Thymus (tissue), 14 donors: ENCODE data around the gene TRMT10B. TPM values are rescaled to one million over a fixed set of nuclear protein-coding genes. Genes with fewer than 3 reads are reported as not detected.
A peak's percentile ranks its signal among the peaks of the same experiment; 100 is the strongest.

Experiments
- DNase-seq, 9 donors: peaks; one replicate each; pipeline ENCODE4 v3.0.0-alpha.2; 2013; ENCODE audit warnings: low spot score in 9 of 9, low read depth in 6 of 9, missing footprints in 1 of 9
- H3K27ac ChIP-seq, 2 donors: one replicate each; pipeline ENCODE4 v1.5.1; 2013; ENCODE audit warnings: control low read depth in 1 of 2, low read depth in 1 of 2, low read length in 1 of 2, mild to moderate bottlenecking in 1 of 2, moderate library complexity in 1 of 2
- H3K27me3 ChIP-seq, 2 donors: one replicate each; pipeline ENCODE4 v1.5.1; 2013; ENCODE audit warnings: low read length in 1 of 2; ENCODE audit not compliant: control insufficient read depth in 2 of 2, insufficient read depth in 1 of 2
- H3K36me3 ChIP-seq, 2 donors: one replicate each; pipeline ENCODE4 v1.5.1; 2013; ENCODE audit warnings: low read length in 1 of 2, mild to moderate bottlenecking in 1 of 2, moderate library complexity in 1 of 2; ENCODE audit not compliant: control insufficient read depth in 2 of 2, insufficient read depth in 2 of 2
- H3K4me1 ChIP-seq, 2 donors: one replicate each; pipeline ENCODE4 v1.5.1; 2013; ENCODE audit warnings: low read length in 2 of 2; ENCODE audit not compliant: control insufficient read depth in 2 of 2, insufficient read depth in 2 of 2
- H3K4me3 ChIP-seq, 2 donors: one replicate each; pipeline ENCODE4 v1.5.1; 2013; ENCODE audit warnings: low read length in 2 of 2, control low read depth in 1 of 2, mild to moderate bottlenecking in 1 of 2
- H3K9me3 ChIP-seq, 2 donors: one replicate each; pipeline ENCODE4 v1.5.1; 2013; ENCODE audit warnings: low read length in 1 of 2, mild to moderate bottlenecking in 1 of 2; ENCODE audit not compliant: control insufficient read depth in 2 of 2, insufficient read depth in 1 of 2
- WGBS: extraction: QIAGEN DNeasy Blood & Tissue Kit; methylation state at CpG from one replicate; pipeline ENCODE4 v1.1.7; 2013; 5-methylcytosine and 5-hydroxymethylcytosine counted together
- long read RNA-seq, 10 donors: transcript quantifications; one replicate each; lab custom pipeline, GENCODE V29; 2026
- polyA plus RNA-seq: library from polyadenylated mRNA; stranded (reverse); fragments of 200-250 nt; gene quantifications from one replicate; pipeline ENCODE4 v1.2.3, GENCODE V29; 2013
- total RNA-seq: library from RNA; stranded (reverse); fragments of 120-200 nt; gene quantifications from one replicate; pipeline ENCODE4 v1.2.4, GENCODE V29; 2013
- donor health status: healthy.

The TRMT10B gene
- total RNA-seq (3.6 TPM), polyA plus RNA-seq (9.7 TPM)
- long read RNA-seq, donor 1, result 0 reads
- long read RNA-seq, donor 2, result 0 reads
- long read RNA-seq, donor 3, partial matches to known transcripts, result 18 of 83 reads
- long read RNA-seq, donor 3, other reads (novel, unspliced or antisense), result 64 of 83 reads
- long read RNA-seq, donor 4, result 0 reads
- long read RNA-seq, donor 5, result 0 reads
- long read RNA-seq, donor 6, partial matches to known transcripts, result 36 of 42 reads
- long read RNA-seq, donor 6, other reads (novel, unspliced or antisense), result 6 of 42 reads
- long read RNA-seq, donor 7, partial matches to known transcripts, result 0 of 65 reads
- long read RNA-seq, donor 7, other reads (novel, unspliced or antisense), result 65 of 65 reads
- long read RNA-seq, donor 8, result 0 reads
- long read RNA-seq, donor 9, partial matches to known transcripts, result 0 of 38 reads
- long read RNA-seq, donor 9, other reads (novel, unspliced or antisense), result 37 of 38 reads
- long read RNA-seq, donor 10, partial matches to known transcripts, result 13 of 56 reads
- long read RNA-seq, donor 10, other reads (novel, unspliced or antisense), result 43 of 56 reads

- H3K27ac ChIP-seq, result peak within 1 kb of the TSS; percentile 48 to 86
- peaks cover 0 to 9% of the 10 kb centered on the region in 2 donors for H3K4me1 ChIP-seq
- H3K9me3 ChIP-seq, result peaks cover 0 to 6% of the 10 kb centered on the region in 2 donors
- H3K36me3 ChIP-seq, result peaks cover 0 to 5% of the 10 kb centered on the region in 2 donors
- H3K4me3 ChIP-seq, result peak within 1 kb of the TSS; percentile 83 to 96
- no peaks in the 10 kb centered on the region for H3K27me3 ChIP-seq
- DNase-seq, result peak; percentile 36 to 86 (median 71)
- 4% methylated on average over 40 of the region's 40 CpGs for WGBS
Observed at GRCh38 chr9:37753489-37754190, at the start of gene TRMT10B. Gene TRMT10B (plus strand): TSS chr9:37753805. CDS start chr9:37761932, 8,127 bp downstream.

- Histone ChIP-seq H3K27ac (no peak overlapping the region), H3K9me3 (no peaks in the 10 kb centered on the region), H3K4me3 (no peak overlapping the region), H3K36me3 (no peaks in the 10 kb centered on the region), H3K4me1 (no peaks in the 10 kb centered on the region), H3K27me3 (no peaks in the 10 kb centered on the region)
- DNase-seq, result no peak
- whole genome bisulfite sequencing, result 95% methylated on average over 3 of the region's 3 CpGs
Observed at GRCh38 chr9:37705787-37706186, 47.8 kb upstream of the TRMT10B start.

DNA sequence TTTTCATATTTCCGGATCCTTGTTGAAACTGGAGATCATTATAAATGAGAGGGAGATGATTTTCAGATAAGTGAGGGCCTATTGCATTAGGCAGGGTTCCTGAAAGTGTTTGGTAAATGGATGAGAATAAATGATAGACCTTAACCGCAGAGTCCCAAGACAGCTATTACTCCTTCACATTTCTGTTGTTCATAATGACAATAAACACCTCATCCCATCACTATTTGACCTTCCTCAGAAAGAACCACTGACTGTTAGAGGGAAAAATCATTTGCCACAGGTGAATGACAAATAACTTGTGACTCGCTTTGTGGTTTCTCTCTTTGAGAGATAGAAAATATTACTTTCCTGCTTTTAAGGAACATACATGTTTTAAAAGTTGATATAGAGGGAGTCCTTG, 47.3 kb upstream of the TRMT10B start:
- no peak for DNase-seq
- no peak overlapping the region for H3K4me3 ChIP-seq
- no peaks in the 10 kb centered on the region for H3K27me3 ChIP-seq
- no peaks in the 10 kb centered on the region for H3K9me3 ChIP-seq
- H3K27ac ChIP-seq, result no peak overlapping the region
- WGBS, result 91% methylated on average over 3 of the region's 3 CpGs
- no peaks in the 10 kb centered on the region for H3K36me3 ChIP-seq
- H3K4me1 ChIP-seq, result no peaks in the 10 kb centered on the region

DNA sequence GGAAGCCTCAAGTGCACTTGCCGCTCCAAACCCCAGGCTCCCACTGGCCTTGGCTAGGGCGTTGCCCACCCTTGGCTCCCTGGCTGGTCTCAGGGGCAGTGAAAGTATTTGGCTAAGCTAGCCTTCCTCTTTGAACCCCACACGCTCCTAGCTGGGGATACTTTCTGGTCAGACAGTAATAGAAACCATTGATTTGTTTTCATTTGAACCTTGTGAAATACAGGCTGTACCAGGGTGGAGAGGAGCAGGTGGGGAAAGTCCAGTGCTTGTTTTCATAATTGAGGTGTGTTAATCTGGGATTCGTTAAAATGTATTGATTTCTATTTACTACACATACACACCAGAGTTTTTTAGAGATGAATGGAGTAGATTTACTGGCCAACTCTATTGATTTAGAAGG, 45.9 kb upstream of the TRMT10B start:
- H3K4me1 ChIP-seq, result no peaks in the 10 kb centered on the region
- no peak for DNase-seq
- no peak overlapping the region for H3K4me3 ChIP-seq
- no peaks in the 10 kb centered on the region for H3K9me3 ChIP-seq
- WGBS, result 93% methylated on average over 4 of the region's 4 CpGs
- no peak overlapping the region for H3K27ac ChIP-seq
- H3K27me3 ChIP-seq, result no peaks in the 10 kb centered on the region
- no peaks in the 10 kb centered on the region for H3K36me3 ChIP-seq

DNA sequence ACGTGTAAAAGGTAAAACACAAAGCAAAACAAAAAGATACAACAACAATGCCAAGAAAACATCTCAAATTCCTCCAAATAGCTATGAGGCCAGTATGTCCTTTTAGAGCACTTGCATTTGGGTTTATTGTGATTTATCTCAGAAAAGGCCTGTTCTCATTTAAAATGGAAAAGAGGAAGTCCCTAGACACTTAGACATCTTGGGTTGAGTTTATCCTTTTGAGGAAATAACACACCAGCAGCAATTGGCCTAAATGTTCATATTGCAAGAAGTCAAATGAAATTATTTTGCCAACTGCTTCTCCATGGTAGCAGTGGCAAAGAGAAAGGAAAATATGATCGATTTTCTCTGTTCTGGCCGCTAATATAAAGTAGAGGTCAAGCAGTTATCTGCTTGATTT, 43.6 kb upstream of the TRMT10B start:
- WGBS, result 95% methylated on average over 3 of the region's 3 CpGs
- Histone ChIP-seq H3K4me3 (no peak overlapping the region), H3K4me1 (no peaks in the 10 kb centered on the region), H3K27me3 (no peaks in the 10 kb centered on the region), H3K36me3 (no peaks in the 10 kb centered on the region), H3K27ac (no peak overlapping the region), H3K9me3 (no peaks in the 10 kb centered on the region)
- DNase-seq, result no peak

DNA sequence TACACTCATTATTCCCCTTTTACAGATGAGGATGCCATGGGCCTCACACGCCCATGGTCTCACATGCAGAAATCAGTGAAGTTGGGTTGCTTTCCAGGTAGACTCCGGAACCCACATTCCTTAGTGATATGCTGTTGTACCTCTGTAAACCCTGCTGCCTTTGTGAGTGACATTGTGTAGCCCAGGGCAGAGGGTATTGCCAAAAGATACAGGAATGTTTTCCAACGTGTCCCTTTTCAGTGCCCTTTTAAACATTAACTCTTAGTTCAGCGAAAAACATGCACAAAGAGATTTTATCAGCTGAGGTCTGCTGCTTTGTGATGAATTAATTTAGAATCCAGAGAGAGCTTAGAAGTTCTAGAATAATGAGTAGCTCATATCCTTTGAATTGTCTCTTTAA, 38.3 kb upstream of the TRMT10B start:
- 91% methylated on average over 4 of the region's 4 CpGs for WGBS
- H3K27ac ChIP-seq, result no peak overlapping the region
- H3K4me1 ChIP-seq, result no peaks in the 10 kb centered on the region
- H3K36me3 ChIP-seq, result no peaks in the 10 kb centered on the region
- no peaks in the 10 kb centered on the region for H3K9me3 ChIP-seq
- H3K4me3 ChIP-seq, result no peak overlapping the region
- no peaks in the 10 kb centered on the region for H3K27me3 ChIP-seq
- DNase-seq, result no peak

DNA sequence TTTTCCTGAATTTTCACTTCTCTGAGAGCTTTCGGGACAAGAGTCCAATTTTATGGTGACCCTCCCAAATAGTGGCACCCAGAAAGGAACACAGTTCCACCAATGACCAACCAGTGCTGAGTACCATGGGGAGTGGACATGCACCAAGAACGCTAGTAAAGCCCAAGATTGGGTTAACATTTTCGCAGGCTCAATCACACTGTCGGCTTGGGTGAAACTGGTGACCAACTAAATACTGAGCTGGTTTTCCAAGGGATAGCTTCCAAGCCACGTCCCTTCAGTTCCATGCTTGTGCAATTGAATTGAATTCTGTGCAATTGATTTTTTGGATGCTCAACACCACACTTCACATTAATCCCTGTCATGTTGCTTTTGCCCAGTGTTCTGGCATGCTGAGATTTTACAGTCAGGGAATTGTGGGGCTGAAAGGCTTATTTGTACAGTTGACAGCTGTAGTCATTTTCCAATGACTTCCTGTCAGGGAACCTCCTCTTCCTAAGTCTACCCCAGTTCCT, 37.6 kb upstream of the TRMT10B start:
- WGBS, result 97% methylated on average over 5 of the region's 5 CpGs
- no peak overlapping the region for H3K4me3 ChIP-seq
- DNase-seq, result no peak
- no peaks in the 10 kb centered on the region for H3K36me3 ChIP-seq
- no peaks in the 10 kb centered on the region for H3K4me1 ChIP-seq
- H3K27ac ChIP-seq, result no peak overlapping the region
- H3K9me3 ChIP-seq, result no peaks in the 10 kb centered on the region
- no peaks in the 10 kb centered on the region for H3K27me3 ChIP-seq

GRCh38 chr9:37719526-37719925, 34.1 kb upstream of the TRMT10B start:
- H3K9me3 ChIP-seq, result no peaks in the 10 kb centered on the region
- no peaks in the 10 kb centered on the region for H3K4me1 ChIP-seq
- no peaks in the 10 kb centered on the region for H3K27me3 ChIP-seq
- 61% methylated on average over 2 of the region's 2 CpGs for WGBS
- no peak overlapping the region for H3K4me3 ChIP-seq
- no peak overlapping the region for H3K27ac ChIP-seq
- H3K36me3 ChIP-seq, result no peaks in the 10 kb centered on the region
- DNase-seq, result no peak

DNA sequence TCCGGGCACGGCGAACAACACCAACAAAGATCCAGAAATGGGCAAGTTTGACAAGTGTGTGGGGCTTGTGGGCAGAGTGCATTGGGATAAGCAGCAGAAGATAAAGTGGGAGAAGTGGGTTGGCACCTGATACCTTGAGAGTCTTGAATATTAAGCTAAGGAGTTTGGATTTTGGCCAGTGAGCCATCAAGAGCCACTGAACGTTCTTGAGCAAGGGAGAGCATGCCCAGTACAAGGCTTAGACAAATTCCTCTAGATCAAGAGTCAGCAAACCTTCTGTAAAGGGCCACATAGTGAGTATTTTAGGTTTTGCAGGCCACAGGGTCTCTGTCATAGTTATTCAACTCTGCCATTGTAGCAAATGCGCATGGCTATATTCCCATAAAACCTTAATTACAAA, 26.6 kb upstream of the TRMT10B start:
- WGBS, result 95% methylated on average over 5 of the region's 5 CpGs
- DNase-seq, result no peak
- Histone ChIP-seq H3K27ac (no peak overlapping the region), H3K4me3 (no peak overlapping the region), H3K27me3 (peaks cover 0 to 6% of the 10 kb centered on the region in 2 donors), H3K4me1 (no peaks in the 10 kb centered on the region), H3K9me3 (no peaks in the 10 kb centered on the region), H3K36me3 (no peaks in the 10 kb centered on the region)
